Raji (cell line): ENCODE data around the gene LPP.

Experiments used
- POLR2A ChIP-seq: IDR thresholded peaks from 2 replicates; pipeline ENCODE4 v1.6.1; 2011; ENCODE audit warnings: low read depth, low read length, control low read depth; ENCODE audit not compliant: insufficient read depth

Gene LPP

DNA sequence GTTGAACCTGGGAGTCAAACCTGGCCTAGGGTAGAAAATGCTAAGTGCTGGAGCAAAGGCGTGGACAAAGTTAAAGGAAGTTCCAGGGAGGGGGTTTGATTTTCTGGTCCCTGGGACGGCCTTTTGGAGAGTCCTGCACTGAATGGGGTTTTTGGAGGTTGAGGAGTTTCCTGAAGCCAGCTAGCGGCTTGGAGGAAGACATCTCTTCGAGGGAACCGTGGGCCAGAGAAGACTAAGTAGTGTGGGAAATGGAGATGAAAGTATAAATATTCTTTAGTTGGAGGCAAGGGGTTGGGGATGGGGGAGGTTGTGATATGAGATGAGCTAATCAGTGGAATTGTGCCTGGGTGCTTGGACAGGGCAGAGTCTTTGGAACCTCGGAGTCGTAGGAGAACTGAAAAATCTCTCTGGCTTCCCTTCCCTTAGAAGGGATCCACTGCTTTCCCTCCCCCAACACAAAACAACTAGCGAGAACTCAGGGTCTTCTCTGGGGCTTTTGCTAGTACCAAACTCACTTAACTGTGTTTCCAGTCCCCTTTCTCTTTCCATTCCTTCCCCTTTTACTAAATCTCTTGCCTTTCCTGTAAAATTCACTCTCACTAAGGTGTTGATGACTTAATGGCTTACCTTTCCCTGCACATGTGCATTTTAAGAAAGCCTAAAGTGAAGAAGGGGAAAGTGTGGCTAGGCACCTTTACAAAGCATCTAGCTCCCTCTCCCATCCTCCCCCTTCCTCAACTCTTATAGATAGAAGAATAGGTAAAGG lies 1.0 kb downstream of the LPP start:
- no peak for TF ChIP-seq POLR2A

DNA sequence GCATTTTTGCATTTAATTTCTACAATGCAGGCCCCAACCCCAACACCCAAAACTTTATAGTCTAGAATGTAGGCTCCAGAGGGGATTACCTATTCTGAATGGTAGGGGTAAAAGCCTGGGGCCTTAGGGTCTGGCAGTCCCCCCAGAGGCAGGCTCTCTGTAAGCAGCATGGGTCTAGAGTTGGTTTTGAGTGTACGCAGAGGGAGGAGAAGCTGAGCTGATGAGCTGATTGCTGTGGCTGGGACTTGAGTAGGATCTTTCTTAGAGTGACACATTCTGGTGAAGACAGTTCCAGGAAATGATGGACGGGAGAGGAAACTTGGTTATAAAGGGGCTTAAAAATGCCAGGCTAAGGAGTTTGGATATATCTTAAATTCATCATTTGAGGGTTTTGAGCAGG lies 2.1 kb downstream of the LPP start:
- TF ChIP-seq POLR2A, result no peak

DNA sequence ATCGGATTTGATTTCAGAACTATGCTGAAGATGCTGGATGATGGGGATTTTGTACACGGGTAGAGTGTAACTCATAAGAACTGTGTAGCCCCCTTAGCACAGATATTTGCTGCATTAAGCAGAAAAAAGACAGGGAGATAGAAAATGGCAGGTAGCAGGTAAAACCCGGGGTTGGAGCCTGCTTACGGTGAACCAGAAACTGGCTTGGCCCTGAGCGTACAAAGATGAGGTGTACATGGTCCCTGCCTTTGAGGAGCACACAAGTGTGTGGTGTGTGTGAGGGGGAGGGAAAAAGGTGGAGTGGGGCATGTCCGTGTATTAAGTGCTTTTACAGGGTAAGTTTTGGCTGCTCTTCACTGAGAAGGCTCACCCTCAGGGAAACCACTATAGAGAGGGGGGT lies 3.5 kb downstream of the LPP start:
- no peak for TF ChIP-seq POLR2A

DNA sequence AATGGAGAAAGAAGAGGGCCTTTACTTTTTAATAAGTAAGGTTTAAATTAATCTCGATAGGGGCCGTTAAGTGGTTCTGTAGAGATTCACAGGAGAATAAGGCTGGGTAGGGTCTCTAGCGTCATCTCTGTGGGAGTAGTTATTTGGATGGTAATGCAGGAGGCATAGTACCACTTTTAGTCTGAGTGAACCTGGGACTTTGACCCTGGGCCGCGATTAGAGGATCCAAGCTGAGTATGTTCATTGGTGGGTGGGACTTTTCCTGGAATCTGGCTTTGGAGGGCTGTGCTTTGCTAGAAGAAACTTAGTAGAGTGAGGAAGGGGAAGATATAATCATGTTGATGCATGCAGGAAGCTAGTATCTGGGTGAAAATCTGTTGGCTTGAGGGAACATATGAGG lies 4.0 kb downstream of the LPP start:
- no peak for TF ChIP-seq POLR2A

DNA sequence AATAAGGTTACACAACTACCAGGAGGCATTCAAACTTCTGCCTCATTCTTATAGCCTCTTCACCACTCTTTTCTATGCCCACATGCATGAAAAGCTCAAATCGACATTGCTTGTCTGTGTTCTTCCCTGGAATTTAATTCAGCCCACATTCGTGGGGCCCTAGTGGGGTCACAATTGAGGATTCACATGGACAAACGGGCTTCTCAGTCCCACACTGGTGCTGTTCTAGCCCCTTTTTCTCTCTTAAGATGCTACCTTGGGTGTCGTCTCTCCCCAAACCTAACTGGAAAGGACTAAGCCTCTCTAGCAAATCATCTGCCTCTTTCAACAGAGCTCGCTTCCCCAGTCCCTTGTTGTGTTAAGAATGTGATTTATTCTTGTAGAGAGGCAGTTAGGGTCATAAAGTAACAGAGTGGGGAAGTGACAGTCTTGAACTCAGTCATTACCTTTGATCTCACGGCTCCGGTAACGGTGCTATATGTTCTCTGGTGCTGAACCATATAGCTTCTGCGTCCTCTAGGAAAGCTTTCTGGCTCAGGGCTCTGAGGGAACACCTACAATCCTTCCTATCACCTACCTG lies 4.9 kb downstream of the LPP start:
- TF ChIP-seq POLR2A, result no peak

DNA sequence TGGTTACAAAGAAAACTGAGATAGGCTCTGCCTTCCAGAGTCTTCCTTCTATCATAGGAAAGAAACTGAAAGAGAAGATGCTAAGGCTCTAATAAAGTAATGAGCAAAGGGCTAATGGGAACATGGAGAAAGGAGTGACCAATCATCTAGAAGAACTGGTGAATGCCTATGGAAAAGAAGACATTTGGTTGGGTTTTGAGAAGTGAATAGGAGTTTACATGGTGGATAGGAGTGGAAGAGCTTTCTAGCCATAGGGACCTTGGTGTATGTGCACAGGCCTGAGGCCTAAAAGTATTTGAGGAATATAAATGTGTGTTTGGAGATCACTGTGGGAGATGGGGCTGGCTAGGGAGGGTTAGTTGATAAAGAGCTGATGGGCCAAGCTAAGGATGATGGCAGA lies 6.8 kb downstream of the LPP start:
- no peak for TF ChIP-seq POLR2A

DNA sequence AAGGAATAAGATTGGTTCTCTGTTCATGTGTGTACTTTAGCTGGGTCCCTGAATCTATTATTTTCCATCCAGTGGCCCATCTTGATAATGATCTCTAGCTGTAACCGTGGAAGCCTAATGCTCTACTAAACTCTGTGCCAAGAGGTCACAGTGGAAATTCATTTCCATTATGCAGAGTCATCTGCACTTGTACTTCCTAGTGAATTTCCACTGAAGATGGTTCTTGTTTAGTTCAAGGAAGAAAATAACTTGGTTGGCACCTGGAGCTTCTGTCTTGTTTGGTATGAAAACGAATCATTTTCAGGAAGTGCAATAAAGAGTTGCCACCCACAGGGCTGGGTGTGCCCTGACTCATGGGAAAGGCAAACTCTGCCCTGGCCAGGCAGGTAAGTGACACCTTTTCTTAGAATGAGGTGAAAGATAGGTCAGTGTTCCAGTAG lies 10.3 kb downstream of the LPP start:
- no peak for TF ChIP-seq POLR2A

DNA sequence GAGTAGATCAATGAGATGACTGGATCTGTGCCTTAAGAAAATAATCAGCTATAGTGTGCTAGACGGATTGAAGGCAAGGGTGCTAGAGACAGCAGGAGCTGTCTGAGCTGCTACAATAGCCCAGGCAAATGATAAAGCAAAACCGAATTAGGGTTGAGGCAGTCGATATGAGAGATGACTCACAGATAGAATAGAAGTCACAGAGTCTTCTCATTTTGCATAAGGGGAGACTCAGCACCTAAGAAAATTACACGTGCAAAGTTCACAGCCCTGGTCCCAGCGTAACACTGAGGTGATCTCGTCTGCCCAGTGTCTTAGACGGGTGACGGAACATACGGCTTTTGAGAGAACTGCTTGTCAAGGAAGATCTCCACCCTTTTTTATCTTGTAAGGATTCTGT lies 11.6 kb downstream of the LPP start:
- TF ChIP-seq POLR2A, result no peak

DNA sequence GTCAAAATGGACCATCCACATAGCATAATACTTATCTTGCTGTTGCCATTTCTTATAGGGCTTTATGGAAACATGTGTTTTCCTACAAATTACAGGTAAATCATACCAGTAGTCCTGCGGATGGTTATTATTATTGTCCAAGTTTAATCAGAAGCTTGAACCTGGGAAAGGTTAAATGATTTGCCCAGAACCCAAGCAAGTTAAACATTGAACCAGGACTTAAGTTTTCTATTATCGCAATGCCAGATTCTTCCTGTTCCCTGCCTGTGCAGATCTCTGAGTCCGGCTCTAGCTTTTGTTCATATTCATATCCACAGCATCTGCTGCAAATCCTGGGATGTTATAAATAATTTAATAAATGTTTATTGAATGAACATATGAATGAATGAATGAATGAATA lies 12.5 kb downstream of the LPP start:
- no peak for TF ChIP-seq POLR2A

DNA sequence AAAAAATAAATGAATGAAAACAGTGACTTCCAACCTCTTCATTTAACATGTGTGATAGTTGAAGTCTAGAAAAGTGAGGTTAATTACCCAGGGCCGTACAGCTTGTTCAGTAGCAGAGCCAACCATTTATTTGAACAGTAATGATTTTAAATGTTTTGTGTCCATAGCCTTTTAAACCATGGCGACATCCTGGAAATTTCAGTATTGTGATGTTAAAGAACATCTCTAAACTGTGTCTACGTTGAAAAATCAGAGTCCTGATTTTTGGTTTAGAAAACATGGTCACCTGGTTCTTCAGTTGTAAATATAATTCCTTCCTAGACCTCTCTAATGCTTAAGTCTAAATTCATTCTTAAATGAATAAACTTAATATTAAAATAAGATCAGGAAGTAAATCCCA lies 14.2 kb downstream of the LPP start:
- TF ChIP-seq POLR2A, result no peak

DNA sequence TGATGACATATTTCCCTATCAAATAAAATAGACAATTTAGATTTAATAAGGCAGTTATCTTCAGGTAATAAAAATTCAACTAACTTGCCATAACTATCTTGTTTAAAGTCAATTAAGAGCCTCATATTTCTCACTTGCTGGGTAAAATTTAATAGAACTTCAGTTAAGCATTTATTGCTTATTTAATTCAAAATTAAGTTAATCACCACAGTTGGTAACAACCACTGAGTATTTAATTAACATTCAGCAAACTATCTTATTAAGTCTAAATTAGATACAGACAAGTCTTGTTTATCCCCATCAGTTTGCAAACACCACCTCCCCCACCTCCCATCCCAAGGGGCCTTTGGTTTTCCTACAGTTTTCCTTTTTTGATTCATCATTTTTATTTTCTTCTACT lies 14.7 kb downstream of the LPP start:
- no peak for TF ChIP-seq POLR2A

DNA sequence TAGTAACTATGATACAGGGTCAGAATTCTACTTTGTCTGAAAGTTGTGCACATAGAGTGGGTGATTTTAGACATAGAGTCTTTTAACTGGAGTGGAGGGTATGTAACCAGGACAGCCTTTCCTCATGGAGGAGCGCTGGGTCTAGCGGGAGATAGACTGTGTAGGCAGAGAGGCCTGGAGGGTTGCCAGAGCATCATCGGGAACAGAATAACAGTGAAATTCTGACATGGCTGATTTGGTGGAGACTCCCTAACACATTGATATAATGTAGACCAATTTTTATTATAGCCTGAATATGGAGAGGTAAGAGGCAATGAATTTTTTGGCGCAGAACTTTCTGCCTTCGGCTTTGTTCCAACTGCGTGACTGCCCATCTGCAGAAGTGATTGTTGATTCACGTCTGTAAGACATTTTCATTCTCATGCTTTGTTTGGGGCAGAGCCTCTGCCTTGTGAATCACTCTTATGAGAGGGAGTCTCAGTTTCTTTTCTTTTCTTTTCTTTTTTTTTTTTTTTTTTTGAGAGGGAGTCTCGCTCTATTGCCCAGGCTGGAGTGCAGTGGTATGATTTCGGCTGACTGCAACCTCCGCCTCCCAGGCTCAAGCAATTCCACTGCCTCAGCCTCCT lies 16.0 kb downstream of the LPP start:
- no peak for TF ChIP-seq POLR2A

DNA sequence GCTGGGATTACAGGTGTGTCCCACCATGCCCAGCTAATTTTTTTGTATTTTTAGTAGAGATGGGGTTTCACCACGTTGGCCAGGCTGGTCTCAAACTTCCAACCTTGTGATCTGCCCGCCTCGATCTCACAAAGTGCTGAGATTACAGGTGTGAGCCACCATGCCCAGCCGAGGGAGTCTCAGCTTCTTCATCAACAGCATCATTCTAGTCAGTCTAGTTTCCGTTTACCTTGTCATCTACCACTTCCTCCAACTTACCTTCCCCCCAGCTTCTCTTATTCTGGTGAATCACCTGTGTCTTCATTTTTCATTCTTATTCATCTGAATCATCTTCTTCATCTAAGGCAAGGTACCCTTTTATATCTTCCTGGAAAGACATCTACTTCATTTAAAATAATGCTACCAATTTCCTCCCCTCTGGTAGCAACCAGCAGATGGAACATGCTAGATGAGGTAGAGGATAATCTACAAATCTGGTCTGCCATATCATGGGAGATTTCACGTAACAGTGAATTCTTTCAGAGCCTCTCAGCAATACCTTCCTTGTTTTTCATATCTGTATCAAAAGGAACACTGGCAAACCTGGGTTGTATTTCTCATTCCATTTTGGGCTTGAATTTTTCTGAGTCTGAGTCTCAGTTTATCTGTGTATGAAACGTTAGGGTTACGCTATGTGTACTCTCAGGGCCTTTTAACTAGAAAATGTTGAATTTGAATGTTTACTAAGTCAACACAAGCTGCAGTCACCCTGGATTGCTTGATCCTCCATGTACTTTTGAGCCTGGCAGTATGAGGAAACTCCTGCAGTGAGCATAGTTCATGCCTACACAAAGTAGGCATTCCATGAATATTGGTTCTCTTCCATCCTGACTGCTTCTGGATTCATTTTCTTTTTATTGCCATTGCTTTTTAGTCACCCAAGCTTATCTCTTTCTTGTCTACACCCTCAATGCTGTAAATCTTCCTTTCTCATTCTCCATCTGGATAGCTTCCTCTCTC lies 16.8 kb downstream of the LPP start:
- TF ChIP-seq POLR2A, result no peak

DNA sequence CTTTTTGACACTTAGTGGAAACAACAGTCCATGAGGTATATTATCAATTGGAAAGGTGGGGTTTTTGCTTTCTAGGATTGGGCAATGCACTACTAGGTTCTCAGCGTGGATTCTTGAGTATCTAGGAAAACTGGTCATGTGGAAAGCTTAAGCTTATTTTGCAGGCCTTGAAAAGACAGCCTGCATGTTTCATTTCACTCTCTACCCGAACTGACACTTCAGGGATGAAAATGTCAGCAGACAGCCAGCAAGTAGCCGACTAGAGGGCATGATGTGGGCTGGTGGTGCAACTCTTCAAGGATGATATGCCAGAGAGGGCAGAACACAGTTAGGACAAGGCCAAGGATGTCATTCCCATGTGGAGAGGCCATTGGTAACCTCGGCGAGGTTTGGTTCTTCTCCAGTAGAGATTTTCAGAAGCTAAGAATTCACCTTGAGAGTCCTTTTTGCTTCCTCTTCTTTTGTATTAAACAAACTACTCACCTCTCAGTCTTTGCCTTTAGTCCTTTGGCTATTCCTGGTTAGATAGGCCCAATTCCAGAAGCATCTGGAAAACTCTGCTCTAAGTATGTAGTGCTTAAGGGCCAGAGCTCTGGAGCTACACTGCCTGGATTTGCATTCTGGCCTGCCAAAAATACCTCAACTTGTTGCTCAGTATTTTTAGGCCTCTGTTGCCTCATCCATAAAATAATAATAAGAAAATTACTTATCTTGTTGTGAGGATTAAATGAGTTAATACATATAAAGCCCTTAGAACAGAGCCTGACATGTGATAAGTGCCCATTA lies 17.9 kb downstream of the LPP start:
- TF ChIP-seq POLR2A, result no peak
